Mucosa of descending colon (tissue), 3 donors: ENCODE data around the gene CACNA2D3. TPM values are rescaled to one million over a fixed set of nuclear protein-coding genes. Genes with fewer than 3 reads are reported as not detected.

Source experiments
- ATAC-seq: fragments of 200-7000 bp; cut with Tn5 transposase; one replicate; pipeline ENCODE4 v1.9.1; 2020; ENCODE audit warnings: mild to moderate bottlenecking, moderate library complexity
- DNase-seq, 3 donors: peaks; one replicate each; pipeline ENCODE4 v3.0.0-alpha.2; 2020
- H3K36me3 ChIP-seq: fragments of 200-600 bp; one replicate; pipeline ENCODE4 v1.8.0; 2021; ENCODE audit warnings: low read depth, mild to moderate bottlenecking
- H3K4me1 ChIP-seq: fragments of 200-600 bp; one replicate; pipeline ENCODE4 v1.8.0; 2021; ENCODE audit warnings: low read depth, mild to moderate bottlenecking
- H3K4me3 ChIP-seq: fragments of 200-600 bp; one replicate; pipeline ENCODE4 v1.8.0; 2021; ENCODE audit warnings: mild to moderate bottlenecking
- H3K9me3 ChIP-seq: fragments of 200-600 bp; one replicate; pipeline ENCODE4 v1.8.0; 2021; ENCODE audit warnings: mild to moderate bottlenecking
- CTCF ChIP-seq: fragments of 200-600 bp; IDR thresholded peaks from one replicate; pipeline ENCODE4 v1.8.0; 2022; ENCODE audit warnings: antibody characterized with exemption, mild to moderate bottlenecking
- intact Hi-C, 2 donors: fragments of 100-400 bp; cut with DNase I in 1 of 2; cut with micrococcal nuclease in 1 of 2; formaldehyde crosslinking; loops; one replicate each; pipeline versions ENCODE4 v1.11.0 to v1.11.1; 2022; cut with DNase I, micrococcal nuclease
- total RNA-seq, 3 donors: library from RNA; stranded (reverse); fragmentation: NEBNext Ultra II Directional in 2 of 3; extraction: Animal tissue kit (Norgen Biotek cat#: 25700) in 2 of 3; gene quantifications; one replicate each; pipeline versions ENCODE4 v1.2.1 to v1.2.4, GENCODE V29; 2021 to 2023
- donor health status: DM: no; HTN: no; CAD: no; lungs with moderate emphysema.
- donor health status: DM: no; HTN: no; CAD: no.
- donor health status: DM: no; HTN: yes; CAD: no.

The CACNA2D3 gene
- total RNA-seq, 3 donors from 2014 or later: 0.34 to 3.5 (median 0.55) TPM

- ATAC-seq (no peak), DNase-seq (no peak)
- H3K36me3 ChIP-seq: no peaks in the 10 kb centered on the region
- TF ChIP-seq CTCF: no peak
- no peak overlapping the region for H3K4me3 ChIP-seq
- intact Hi-C loops: no loop called here
- no peaks in the 10 kb centered on the region for H3K9me3 ChIP-seq
- H3K4me1 ChIP-seq: peaks cover 3% of the 10 kb centered on the region
These were observed 106.5 kb downstream of the CACNA2D3 start for GRCh38 chr3:54228806-54229205.

- Histone ChIP-seq H3K4me1 (peaks cover 3% of the 10 kb centered on the region), H3K36me3 (no peaks in the 10 kb centered on the region), H3K9me3 (no peaks in the 10 kb centered on the region), H3K4me3 (no peak overlapping the region)
- TF ChIP-seq CTCF: no peak
- ATAC-seq: peak; percentile 91
- intact Hi-C loops: no loop called here
- DNase-seq: peak in 1 of 3 donors; percentile 54
These were observed 110.3 kb downstream of the CACNA2D3 start for GRCh38 chr3:54232618-54233017.

GRCh38 chr3:54235998-54236397 is 113.6 kb downstream of the CACNA2D3 start:
- H3K4me1 ChIP-seq: peaks cover 3% of the 10 kb centered on the region
- DNase-seq (no peak), ATAC-seq (no peak)
- no peak overlapping the region for H3K4me3 ChIP-seq
- no peak for TF ChIP-seq CTCF
- intact Hi-C loops: no loop called here
- no peaks in the 10 kb centered on the region for H3K36me3 ChIP-seq
- H3K9me3 ChIP-seq: no peaks in the 10 kb centered on the region

- intact Hi-C loops: no loop called here
- Histone ChIP-seq H3K4me3 (no peak overlapping the region), H3K4me1 (peaks cover 3% of the 10 kb centered on the region), H3K36me3 (no peaks in the 10 kb centered on the region), H3K9me3 (no peaks in the 10 kb centered on the region)
- DNase-seq: no peak
- TF ChIP-seq CTCF: no peak
- no peak for ATAC-seq
These were observed 114.8 kb downstream of the CACNA2D3 start for GRCh38 chr3:54237109-54237508.

GRCh38 chr3:54237788-54238502 is 115.6 kb downstream of the CACNA2D3 start:
- H3K36me3 ChIP-seq: no peaks in the 10 kb centered on the region
- TF ChIP-seq CTCF: no peak
- H3K4me1 ChIP-seq: no peaks in the 10 kb centered on the region
- H3K4me3 ChIP-seq: no peak overlapping the region
- no peaks in the 10 kb centered on the region for H3K9me3 ChIP-seq
- intact Hi-C loops: no loop called here
- DNase-seq (no peak), ATAC-seq (no peak)

GRCh38 chr3:54240309-54240708 is 118.0 kb downstream of the CACNA2D3 start:
- Histone ChIP-seq H3K4me3 (no peak overlapping the region), H3K36me3 (no peaks in the 10 kb centered on the region), H3K4me1 (no peaks in the 10 kb centered on the region), H3K9me3 (no peaks in the 10 kb centered on the region)
- no peak for TF ChIP-seq CTCF
- no peak for DNase-seq
- ATAC-seq: no peak
- intact Hi-C loops: no loop called here
